NCI-H526 (cell line): ENCODE data around the gene MYH9.
"Not testable (repeated sequence)": the region's sequence is repeated elsewhere in the genome, so short reads cannot be mapped to it uniquely, and the experiment has no call there.

Experiments used
- DNase-seq, 2 experiments: peaks; one replicate each; lab custom pipeline; 2025; lab: John Stamatoyannopoulos, UW

MYH9 gene

GRCh38 chr22:36292823-36293530 is 94.8 kb downstream of the MYH9 start:
- no peak for DNase-seq

- DNase-seq = no peak
Measured at GRCh38 chr22:36291831-36292740, 95.7 kb downstream of the MYH9 start.

GRCh38 chr22:36290391-36291075 is 97.2 kb downstream of the MYH9 start:
- DNase-seq = not testable (repeated sequence)

- DNase-seq = not testable (repeated sequence)
Measured at GRCh38 chr22:36289948-36290371, 97.8 kb downstream of the MYH9 start.

- DNase-seq = no peak
Measured at GRCh38 chr22:36289406-36289870, 98.3 kb downstream of the MYH9 start.

- no peak for DNase-seq
Measured at GRCh38 chr22:36288571-36289405, 99.0 kb downstream of the MYH9 start.

- no peak for DNase-seq
Measured at GRCh38 chr22:36287881-36288515, 99.8 kb downstream of the MYH9 start.

- peak in 1 of 2 experiments; percentile 69 for DNase-seq
Measured at GRCh38 chr22:36286096-36286957, 101.4 kb downstream of the MYH9 start.

- DNase-seq = no peak
Measured at GRCh38 chr22:36285545-36285944, 102.2 kb downstream of the MYH9 start.

- DNase-seq = no peak
Measured at GRCh38 chr22:36285017-36285416, 102.8 kb downstream of the MYH9 start.

GRCh38 chr22:36284171-36284571 is 103.6 kb downstream of the MYH9 start:
- DNase-seq = no peak

GRCh38 chr22:36282328-36282831 is 105.4 kb downstream of the MYH9 start:
- DNase-seq = no peak

- no peak for DNase-seq
Measured at GRCh38 chr22:36281781-36282327, 105.9 kb downstream of the MYH9 start.

- no peak for DNase-seq
Measured at GRCh38 chr22:36280379-36280778, 107.4 kb downstream of the MYH9 start.

- DNase-seq = no peak
Measured at GRCh38 chr22:36279219-36279666, 108.5 kb downstream of the MYH9 start.

- DNase-seq = peak in 1 of 2 experiments; percentile 59
Measured at GRCh38 chr22:36277482-36278291, 110.1 kb downstream of the MYH9 start.

- no peak for DNase-seq
Measured at GRCh38 chr22:36274531-36274930, 113.2 kb downstream of the MYH9 start.

GRCh38 chr22:36271951-36272350 is 115.8 kb downstream of the MYH9 start:
- not testable (repeated sequence) for DNase-seq
